PC-9 (cell line): ENCODE data around the gene KIF26A.

Source experiments
- EZH2 ChIP-seq: fragments of 200-600 bp; sonication (generic); IDR thresholded peaks from 2 replicates; pipeline ENCODE4 v1.8.0; 2017; ENCODE audit warnings: antibody characterized with exemption, low read depth
- TF ChIP-seq, protein P1 (sequence below): fragments of 200-600 bp; sonication (generic); conservative IDR thresholded peaks from 2 replicates; pipeline ENCODE4 v1.6.1; 2017; ENCODE audit warnings: mixed run types, antibody characterized with exemption, mild to moderate bottlenecking, moderate library complexity

DNA sequence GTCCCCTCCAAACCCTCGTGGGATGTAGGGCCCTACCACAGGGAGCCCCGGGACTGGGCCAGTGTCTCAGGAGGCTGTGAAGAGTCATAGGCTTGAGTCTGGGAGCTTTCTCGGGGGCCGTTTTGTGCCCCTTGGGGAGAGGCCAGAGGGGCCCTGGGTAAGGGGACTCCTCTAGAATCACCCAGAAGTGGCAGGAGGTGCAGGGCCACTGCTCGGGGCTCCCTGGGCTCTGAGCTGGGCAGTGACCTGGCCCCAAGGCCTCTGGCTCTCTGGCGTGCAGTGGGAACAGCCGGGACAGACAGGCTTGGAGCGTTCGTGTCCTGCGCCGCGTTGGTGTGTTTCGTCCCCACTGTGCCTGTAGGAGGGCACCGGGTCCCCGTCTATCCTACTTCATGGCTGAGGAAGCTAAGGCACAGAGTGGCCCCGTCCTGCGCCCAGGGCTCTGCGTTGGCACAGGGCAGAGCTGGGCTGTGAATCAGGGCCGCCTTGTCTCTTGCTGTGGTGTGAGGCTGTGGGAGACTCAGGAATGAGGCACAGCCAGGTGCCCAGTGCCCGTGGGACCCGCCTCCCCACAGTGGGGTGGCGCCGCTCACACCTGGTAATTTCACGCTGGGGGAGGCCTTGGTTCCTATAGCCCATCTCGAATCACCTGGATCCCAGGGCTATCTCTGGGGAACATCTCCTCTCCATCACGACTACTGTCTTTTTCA is 23.8 kb upstream of the KIF26A start:
- TF ChIP-seq, protein P1, sequence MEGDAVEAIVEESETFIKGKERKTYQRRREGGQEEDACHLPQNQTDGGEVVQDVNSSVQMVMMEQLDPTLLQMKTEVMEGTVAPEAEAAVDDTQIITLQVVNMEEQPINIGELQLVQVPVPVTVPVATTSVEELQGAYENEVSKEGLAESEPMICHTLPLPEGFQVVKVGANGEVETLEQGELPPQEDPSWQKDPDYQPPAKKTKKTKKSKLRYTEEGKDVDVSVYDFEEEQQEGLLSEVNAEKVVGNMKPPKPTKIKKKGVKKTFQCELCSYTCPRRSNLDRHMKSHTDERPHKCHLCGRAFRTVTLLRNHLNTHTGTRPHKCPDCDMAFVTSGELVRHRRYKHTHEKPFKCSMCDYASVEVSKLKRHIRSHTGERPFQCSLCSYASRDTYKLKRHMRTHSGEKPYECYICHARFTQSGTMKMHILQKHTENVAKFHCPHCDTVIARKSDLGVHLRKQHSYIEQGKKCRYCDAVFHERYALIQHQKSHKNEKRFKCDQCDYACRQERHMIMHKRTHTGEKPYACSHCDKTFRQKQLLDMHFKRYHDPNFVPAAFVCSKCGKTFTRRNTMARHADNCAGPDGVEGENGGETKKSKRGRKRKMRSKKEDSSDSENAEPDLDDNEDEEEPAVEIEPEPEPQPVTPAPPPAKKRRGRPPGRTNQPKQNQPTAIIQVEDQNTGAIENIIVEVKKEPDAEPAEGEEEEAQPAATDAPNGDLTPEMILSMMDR: no peak
- no peak for TF ChIP-seq EZH2
